Measurements from ENCODE around the gene PICK1.
"Not testable (repeated sequence)": the region's sequence is repeated elsewhere in the genome, so short reads cannot be mapped to it uniquely, and the experiment has no call there.

PICK1 gene

GRCh38 chr22:38073150-38074130 is 16.2 kb downstream of the PICK1 start:
- no peak for DNase-seq (ENCODE audit: extremely low read depth in 1 of 2, low read depth in 1 of 2)

GRCh38 chr22:38074181-38075104 is 17.2 kb downstream of the PICK1 start:
- no peak for DNase-seq (ENCODE audit: extremely low read depth in 1 of 2, low read depth in 1 of 2)

GRCh38 chr22:38075105-38075825 is 18.1 kb downstream of the PICK1 start:
- DNase-seq (ENCODE audit: extremely low read depth in 1 of 2, low read depth in 1 of 2), result no peak

- no peak for DNase-seq (ENCODE audit: extremely low read depth in 1 of 2, low read depth in 1 of 2)
Observed at GRCh38 chr22:38075961-38076360, 18.8 kb downstream of the PICK1 start.

GRCh38 chr22:38077096-38077495 is 19.9 kb downstream of the PICK1 start:
- DNase-seq (ENCODE audit: extremely low read depth in 1 of 2, low read depth in 1 of 2), result no peak

- no peak for DNase-seq (ENCODE audit: extremely low read depth in 1 of 2, low read depth in 1 of 2)
Observed at GRCh38 chr22:38077595-38077994, 20.4 kb downstream of the PICK1 start.

- no peak for DNase-seq (ENCODE audit: extremely low read depth in 1 of 2, low read depth in 1 of 2)
Observed at GRCh38 chr22:38078046-38078840, 21.0 kb downstream of the PICK1 start.

- not testable (repeated sequence) for DNase-seq (ENCODE audit: extremely low read depth in 1 of 2, low read depth in 1 of 2)
Observed at GRCh38 chr22:38079208-38079607, 22.0 kb downstream of the PICK1 start.

GRCh38 chr22:38079804-38080203 is 22.6 kb downstream of the PICK1 start:
- DNase-seq (ENCODE audit: extremely low read depth in 1 of 2, low read depth in 1 of 2), result no peak

GRCh38 chr22:38080474-38080849 is 23.3 kb downstream of the PICK1 start:
- no peak for DNase-seq (ENCODE audit: extremely low read depth in 1 of 2, low read depth in 1 of 2)

- DNase-seq (ENCODE audit: extremely low read depth in 1 of 2, low read depth in 1 of 2), result no peak
Observed at GRCh38 chr22:38080850-38081635, 23.8 kb downstream of the PICK1 start.

- DNase-seq (ENCODE audit: extremely low read depth in 1 of 2, low read depth in 1 of 2), result no peak
Observed at GRCh38 chr22:38081636-38081940, 24.4 kb downstream of the PICK1 start.

- DNase-seq (ENCODE audit: extremely low read depth in 1 of 2, low read depth in 1 of 2), result no peak
Observed at GRCh38 chr22:38081941-38082828, 25.0 kb downstream of the PICK1 start.

- DNase-seq (ENCODE audit: extremely low read depth in 1 of 2, low read depth in 1 of 2), result no peak
Observed at GRCh38 chr22:38082986-38083710, 25.9 kb downstream of the PICK1 start.

GRCh38 chr22:38083931-38084631 is 26.9 kb downstream of the PICK1 start, which contains the start of gene SLC16A8:
TSS of gene SLC16A8 (minus strand) at chr22:38084184. CDS start at chr22:38082873, 1,311 bp downstream.
- DNase-seq (ENCODE audit: extremely low read depth in 1 of 2, low read depth in 1 of 2), result no peak

- no peak for DNase-seq (ENCODE audit: extremely low read depth in 1 of 2, low read depth in 1 of 2)
Observed at GRCh38 chr22:38085056-38085455, 27.9 kb downstream of the PICK1 start.

- no peak for DNase-seq (ENCODE audit: extremely low read depth in 1 of 2, low read depth in 1 of 2)
Observed at GRCh38 chr22:38085501-38085900, 28.3 kb downstream of the PICK1 start.
